ENCODE measurements around the gene IFIT1B. TPM values are rescaled to one million over a fixed set of nuclear protein-coding genes. Genes with fewer than 3 reads are reported as not detected.
A peak's percentile ranks its signal among the peaks of the same experiment; 100 is the strongest.

IFIT1B gene
- total and polyA plus RNA-seq, 11 donors = 0.24 to 0.25 TPM; not detected in 9

GRCh38 chr10:89357096-89357495, 20.8 kb upstream of the IFIT1B start:
- H3K27ac ChIP-seq = no peak overlapping the region
- no peaks in the 10 kb centered on the region for H3K36me3 ChIP-seq
- peaks cover 0 to 17% (median 5%) of the 10 kb centered on the region in 12 donors for H3K4me1 ChIP-seq
- no peak for ATAC-seq
- no peak for TF ChIP-seq POLR2A (IDR thresholded peaks at IDR 0.05)
- no peak for TF ChIP-seq CTCF (IDR thresholded peaks at IDR 0.05)
- no peak for DNase-seq
- H3K9me3 ChIP-seq = peaks cover 0 to 10% (median 0%) of the 10 kb centered on the region in 12 donors
- H3K27me3 ChIP-seq = no peaks in the 10 kb centered on the region
- intact Hi-C loops (cut with DNase I) = loop anchor here in 1 of 10 donors (5.0 kb wide), 1 partner anchor 55 kb away; the partner anchor contains the start of gene IFIT2
- 56 to 70% (median 62%) methylated on average over 1 of the region's 1 CpG for WGBS, 4 donors
- no peak overlapping the region for H3K4me3 ChIP-seq

- Histone ChIP-seq H3K27ac (no peak overlapping the region), H3K9me3 (peaks cover 0 to 10% (median 0%) of the 10 kb centered on the region in 12 donors), H3K27me3 (no peaks in the 10 kb centered on the region), H3K4me3 (no peak overlapping the region), H3K36me3 (no peaks in the 10 kb centered on the region), H3K4me1 (peaks cover 0 to 10% (median 0%) of the 10 kb centered on the region in 12 donors)
- DNase-seq = no peak
- TF ChIP-seq POLR2A (IDR thresholded peaks at IDR 0.05) (no peak), CTCF (IDR thresholded peaks at IDR 0.05) (no peak)
- intact Hi-C loops (cut with DNase I) = loop anchor here in 1 of 10 donors (5.0 kb wide), 1 partner anchor 56 kb away; the partner anchor contains the start of gene IFIT2
- WGBS, 4 donors = 80 to 98% (median 87%) methylated on average over 2 of the region's 2 CpGs
- ATAC-seq = no peak
These were observed 19.9 kb upstream of the IFIT1B start for GRCh38 chr10:89357975-89358374.

GRCh38 chr10:89360157-89360556, 17.7 kb upstream of the IFIT1B start:
- Histone ChIP-seq H3K9me3 (no peaks in the 10 kb centered on the region), H3K27ac (no peak overlapping the region), H3K27me3 (no peaks in the 10 kb centered on the region), H3K36me3 (no peaks in the 10 kb centered on the region), H3K4me1 (peaks cover 0 to 15% (median 0%) of the 10 kb centered on the region in 12 donors), H3K4me3 (no peak overlapping the region)
- DNase-seq = no peak
- intact Hi-C loops (cut with DNase I) = no loop called here
- TF ChIP-seq CTCF (IDR thresholded peaks at IDR 0.05) (no peak), POLR2A (IDR thresholded peaks at IDR 0.05) (no peak)
- peak in 1 of 4 donors; percentile 24 for ATAC-seq

- no peak for TF ChIP-seq CTCF (IDR thresholded peaks at IDR 0.05)
- no peak for TF ChIP-seq POLR2A (IDR thresholded peaks at IDR 0.05)
- H3K27ac ChIP-seq = no peak overlapping the region
- H3K9me3 ChIP-seq = no peaks in the 10 kb centered on the region
- H3K4me1 ChIP-seq = peaks cover 0 to 24% (median 6%) of the 10 kb centered on the region in 12 donors
- ATAC-seq (no peak), DNase-seq (no peak)
- H3K36me3 ChIP-seq = no peaks in the 10 kb centered on the region
- intact Hi-C loops (cut with DNase I) = no loop called here
- H3K4me3 ChIP-seq = no peak overlapping the region
- H3K27me3 ChIP-seq = no peaks in the 10 kb centered on the region
These were observed 14.9 kb upstream of the IFIT1B start for GRCh38 chr10:89362929-89363328.

Measured in heart left ventricle (tissue), 16 donors.